Mononuclear cell (primary cell): Measurements from ENCODE around the gene OGDH. TPM values are rescaled to one million over a fixed set of nuclear protein-coding genes. Genes with fewer than 3 reads are reported as not detected.

Experiments used
- H3K27me3 ChIP-seq: 2 replicates; pipeline ENCODE4 v1.6.0; 2011; ENCODE audit warnings: low read length, control low read depth; ENCODE audit not compliant: insufficient read depth
- H3K4me1 ChIP-seq: 2 replicates; pipeline ENCODE4 v1.5.1; 2011; ENCODE audit warnings: mild to moderate bottlenecking, low read length, control low read depth; ENCODE audit not compliant: insufficient read depth
- H3K4me3 ChIP-seq: 2 replicates; pipeline ENCODE4 v1.5.1; 2011; ENCODE audit warnings: mild to moderate bottlenecking, low read length, moderate library complexity
- H3K9me3 ChIP-seq: 2 replicates; pipeline ENCODE4 v1.5.1; 2011; ENCODE audit warnings: low read depth, mild to moderate bottlenecking, control low read depth, low read length
- total RNA-seq: library from RNA; depleted of rRNA; stranded (reverse); fragments of >200 nt; gene quantifications from one replicate; pipeline ENCODE4 v1.2.3, GENCODE V29; 2012

The OGDH gene
- total RNA-seq, 1 donor, result 17.2 TPM

- H3K9me3 ChIP-seq, result no peaks in the 10 kb centered on the region
- H3K4me1 ChIP-seq, result peaks cover 93% of the 10 kb centered on the region
- no peaks in the 10 kb centered on the region for H3K27me3 ChIP-seq
- H3K4me3 ChIP-seq, result no peak overlapping the region
Measured at GRCh38 chr7:44636926-44637325, 30.5 kb downstream of the OGDH start.

GRCh38 chr7:44637788-44638594, 31.6 kb downstream of the OGDH start:
- no peaks in the 10 kb centered on the region for H3K27me3 ChIP-seq
- H3K9me3 ChIP-seq, result no peaks in the 10 kb centered on the region
- peaks cover 84% of the 10 kb centered on the region for H3K4me1 ChIP-seq
- no peak overlapping the region for H3K4me3 ChIP-seq

GRCh38 chr7:44638611-44639557, 32.5 kb downstream of the OGDH start:
- H3K9me3 ChIP-seq, result no peaks in the 10 kb centered on the region
- no peak overlapping the region for H3K4me3 ChIP-seq
- H3K4me1 ChIP-seq, result peaks cover 75% of the 10 kb centered on the region
- H3K27me3 ChIP-seq, result no peaks in the 10 kb centered on the region

GRCh38 chr7:44639671-44640321, 33.4 kb downstream of the OGDH start:
- H3K4me1 ChIP-seq, result peaks cover 66% of the 10 kb centered on the region
- H3K9me3 ChIP-seq, result no peaks in the 10 kb centered on the region
- no peak overlapping the region for H3K4me3 ChIP-seq
- H3K27me3 ChIP-seq, result no peaks in the 10 kb centered on the region

- H3K27me3 ChIP-seq, result no peaks in the 10 kb centered on the region
- H3K4me3 ChIP-seq, result no peak overlapping the region
- peaks cover 32% of the 10 kb centered on the region for H3K4me1 ChIP-seq
- H3K9me3 ChIP-seq, result no peaks in the 10 kb centered on the region
Measured at GRCh38 chr7:44643206-44643605, 36.8 kb downstream of the OGDH start.

- Histone ChIP-seq H3K4me1 (peaks cover 11% of the 10 kb centered on the region), H3K27me3 (no peaks in the 10 kb centered on the region), H3K4me3 (no peak overlapping the region), H3K9me3 (no peaks in the 10 kb centered on the region)
Measured at GRCh38 chr7:44645254-44645653, 38.8 kb downstream of the OGDH start.

GRCh38 chr7:44645696-44646095, 39.3 kb downstream of the OGDH start:
- H3K4me1 ChIP-seq, result peaks cover 7% of the 10 kb centered on the region
- no peaks in the 10 kb centered on the region for H3K27me3 ChIP-seq
- H3K4me3 ChIP-seq, result no peak overlapping the region
- H3K9me3 ChIP-seq, result no peaks in the 10 kb centered on the region

- H3K9me3 ChIP-seq, result no peaks in the 10 kb centered on the region
- no peak overlapping the region for H3K4me3 ChIP-seq
- H3K27me3 ChIP-seq, result no peaks in the 10 kb centered on the region
- peaks cover 6% of the 10 kb centered on the region for H3K4me1 ChIP-seq
Measured at GRCh38 chr7:44646176-44646920, 39.9 kb downstream of the OGDH start.

GRCh38 chr7:44646921-44647636, 40.7 kb downstream of the OGDH start:
- Histone ChIP-seq H3K4me1 (peaks cover under 1% of the 10 kb centered on the region), H3K27me3 (no peaks in the 10 kb centered on the region), H3K4me3 (no peak overlapping the region), H3K9me3 (no peaks in the 10 kb centered on the region)

GRCh38 chr7:44647981-44648714, 41.7 kb downstream of the OGDH start:
- no peak overlapping the region for H3K4me3 ChIP-seq

GRCh38 chr7:44650242-44650641, 43.8 kb downstream of the OGDH start:
- no peaks in the 10 kb centered on the region for H3K27me3 ChIP-seq
- H3K4me1 ChIP-seq, result no peaks in the 10 kb centered on the region
- H3K9me3 ChIP-seq, result no peaks in the 10 kb centered on the region
- no peak overlapping the region for H3K4me3 ChIP-seq

More at GRCh38 chr7:44647981-44648714, 41.7 kb downstream of the OGDH start:
- Histone ChIP-seq H3K9me3 (no peaks in the 10 kb centered on the region), H3K4me1 (no peaks in the 10 kb centered on the region), H3K27me3 (no peaks in the 10 kb centered on the region)

- Histone ChIP-seq H3K4me3 (no peak overlapping the region), H3K27me3 (no peaks in the 10 kb centered on the region), H3K9me3 (no peaks in the 10 kb centered on the region), H3K4me1 (peaks cover 5% of the 10 kb centered on the region)
Measured at GRCh38 chr7:44650772-44651171, 44.3 kb downstream of the OGDH start.

GRCh38 chr7:44652535-44652934, 46.1 kb downstream of the OGDH start:
- no peak overlapping the region for H3K4me3 ChIP-seq
- H3K27me3 ChIP-seq, result no peaks in the 10 kb centered on the region
- H3K9me3 ChIP-seq, result no peaks in the 10 kb centered on the region
- H3K4me1 ChIP-seq, result peaks cover 14% of the 10 kb centered on the region
